ENCODE data around the gene POLA2. TPM values are rescaled to one million over a fixed set of nuclear protein-coding genes. Genes with fewer than 3 reads are reported as not detected.
A peak's percentile ranks its signal among the peaks of the same experiment; 100 is the strongest.

The POLA2 gene
- total RNA-seq, 2 experiments from 2014 or later: 47.7 to 55.2 TPM

DNA sequence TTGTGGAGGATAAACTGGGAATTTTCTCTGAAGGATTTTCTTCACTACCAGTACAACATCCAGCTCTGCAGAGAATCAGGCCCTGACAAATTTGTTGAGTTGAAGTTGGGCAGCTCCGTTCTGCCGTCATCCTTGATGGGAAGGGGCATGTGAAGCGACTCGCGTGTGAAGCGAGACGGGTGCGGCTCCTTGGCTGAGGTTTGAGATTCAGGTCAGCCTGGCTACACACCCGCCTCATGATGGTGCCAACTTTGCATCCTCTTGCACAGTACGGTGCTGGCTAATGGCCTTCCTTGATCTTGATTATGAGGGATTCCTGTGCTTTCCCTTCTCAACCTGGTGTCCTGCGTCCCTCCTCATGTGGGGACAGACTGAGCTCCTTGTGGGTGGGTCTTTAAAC lies 33.2 kb downstream of the POLA2 start:
- ChIA-PET POLR2A (no interaction called here), CTCF (interaction anchor here (0.7 to 1.9 kb wide), 6 partner anchors 8 to 68 kb away, joined by 3 to 5 read pairs (median 4); no protein-coding TSS in a partner anchor)
- no peaks in the 10 kb centered on the region for H3K27me3 Mint-ChIP-seq
- no peak overlapping the region for H3K27ac Mint-ChIP-seq
- peaks cover 55% of the 10 kb centered on the region for H3K36me3 Mint-ChIP-seq (ENCODE audit: low read depth)
- no peak for DNase-seq
- H3K4me3 Mint-ChIP-seq: no peak overlapping the region
- peaks cover 3% of the 10 kb centered on the region for H3K4me1 Mint-ChIP-seq
- no peaks in the 10 kb centered on the region for H3K9me3 Mint-ChIP-seq

DNA sequence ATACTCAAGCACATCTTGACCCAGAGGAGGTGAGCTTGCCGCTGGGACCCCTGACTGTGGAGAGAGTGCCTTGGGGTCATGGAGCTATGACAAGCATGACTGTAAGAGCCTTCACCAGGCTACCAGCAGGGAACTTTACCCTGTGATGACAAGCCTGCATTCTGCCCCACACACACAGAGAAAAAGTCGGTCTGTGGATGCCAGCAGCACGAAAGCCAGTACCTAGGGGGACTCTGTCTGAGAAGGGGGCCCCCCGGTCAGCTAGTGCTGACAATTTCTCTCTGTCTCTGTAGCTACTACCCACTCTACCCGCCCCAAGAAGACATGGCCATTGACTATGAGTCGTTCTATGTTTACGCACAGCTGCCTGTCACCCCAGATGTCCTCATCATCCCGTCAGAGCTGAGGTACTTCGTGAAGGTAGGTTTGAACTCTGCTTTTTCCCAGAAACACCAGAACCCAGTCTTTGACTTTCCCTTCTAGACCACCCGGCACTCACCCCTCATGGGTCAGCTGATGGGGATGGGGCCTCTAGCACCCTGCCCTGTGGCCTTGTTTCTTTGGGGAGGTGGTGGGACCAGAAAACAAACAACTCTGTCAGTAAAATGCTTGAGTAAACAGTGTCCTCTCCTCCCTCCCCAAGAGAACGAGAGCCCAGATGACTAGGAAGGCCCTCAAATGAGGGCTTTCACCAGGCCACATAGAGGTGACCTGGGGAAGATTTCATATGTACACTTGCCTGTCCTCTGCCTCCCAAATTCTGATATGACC lies 34.0 kb downstream of the POLA2 start:
- H3K27ac Mint-ChIP-seq: no peak overlapping the region
- no peaks in the 10 kb centered on the region for H3K27me3 Mint-ChIP-seq
- ChIA-PET POLR2A (no interaction called here), CTCF (interaction anchor here (0.6 to 1.9 kb wide), 5 partner anchors 9 to 34 kb away, joined by 3 to 5 read pairs (median 4); no protein-coding TSS in a partner anchor)
- no peak for DNase-seq
- H3K4me1 Mint-ChIP-seq: no peaks in the 10 kb centered on the region
- H3K9me3 Mint-ChIP-seq: no peaks in the 10 kb centered on the region
- H3K4me3 Mint-ChIP-seq: no peak overlapping the region
- H3K36me3 Mint-ChIP-seq (ENCODE audit: low read depth): peaks cover 53% of the 10 kb centered on the region

DNA sequence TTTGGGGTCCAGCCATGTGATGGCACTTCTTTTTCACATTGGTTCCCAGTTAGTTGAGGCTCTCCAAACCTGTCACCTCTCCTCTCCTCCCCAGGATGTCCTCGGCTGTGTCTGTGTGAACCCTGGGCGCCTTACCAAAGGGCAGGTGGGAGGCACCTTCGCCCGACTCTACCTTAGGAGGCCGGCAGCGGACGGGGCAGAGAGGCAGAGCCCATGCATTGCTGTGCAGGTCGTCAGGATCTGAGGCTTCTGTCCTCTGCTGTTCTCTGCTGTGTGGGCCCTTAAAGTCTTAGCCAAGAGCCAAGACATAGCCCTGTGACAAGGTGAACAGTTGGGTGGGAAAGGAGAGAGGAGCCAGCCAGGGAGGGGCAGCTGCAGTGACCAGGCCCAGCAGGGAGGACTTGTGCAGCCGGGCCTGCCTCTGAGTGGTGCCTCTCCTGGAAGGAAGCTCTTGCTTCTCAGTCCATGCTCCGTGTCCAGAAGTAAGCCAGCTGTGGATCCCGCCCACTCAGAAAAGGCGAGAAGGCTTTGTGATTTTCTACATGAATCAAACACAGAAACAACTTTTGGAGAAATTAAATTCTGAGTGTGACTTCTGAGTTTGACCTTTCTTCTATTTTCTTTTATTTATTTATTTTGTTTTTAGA lies 35.4 kb downstream of the POLA2 start:
- H3K4me3 Mint-ChIP-seq: no peak overlapping the region
- H3K27ac Mint-ChIP-seq: no peak overlapping the region
- H3K4me1 Mint-ChIP-seq: no peaks in the 10 kb centered on the region
- no peaks in the 10 kb centered on the region for H3K27me3 Mint-ChIP-seq
- POLR2A ChIA-PET: no interaction called here
- peaks cover 43% of the 10 kb centered on the region for H3K36me3 Mint-ChIP-seq (ENCODE audit: low read depth)
- DNase-seq: no peak
- CTCF ChIA-PET: interaction anchor here (1.1 kb wide), 2 partner anchors 22 to 285 kb away, joined by 3 read pairs; no protein-coding TSS in a partner anchor
- no peaks in the 10 kb centered on the region for H3K9me3 Mint-ChIP-seq

DNA sequence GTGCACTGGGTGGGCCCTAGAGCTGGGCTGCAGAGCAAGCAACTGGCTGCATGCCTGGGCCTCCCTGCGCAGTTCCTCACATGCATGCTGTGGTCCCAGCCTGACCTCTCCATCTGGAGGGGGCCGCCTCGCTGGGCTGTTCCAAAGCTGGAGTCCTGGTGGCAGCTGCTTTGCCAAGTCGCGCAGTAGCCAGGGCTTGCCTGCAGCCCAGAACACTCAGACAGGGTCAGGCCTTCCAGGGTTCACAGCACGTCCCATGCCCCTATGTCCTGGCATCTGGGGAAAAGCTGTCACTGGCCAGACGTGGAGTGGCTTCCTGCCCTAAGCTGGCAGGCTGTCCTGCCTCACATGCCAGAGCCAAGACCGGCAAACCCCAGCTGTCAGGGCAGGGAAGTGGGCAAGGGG lies 36.4 kb downstream of the POLA2 start:
- CTCF ChIA-PET: interaction anchor here (1.1 to 1.4 kb wide), 3 partner anchors 13 to 284 kb away, joined by 3 to 5 read pairs (median 3); no protein-coding TSS in a partner anchor
- H3K4me3 Mint-ChIP-seq: no peak overlapping the region
- POLR2A ChIA-PET: no interaction called here
- H3K4me1 Mint-ChIP-seq: no peaks in the 10 kb centered on the region
- no peaks in the 10 kb centered on the region for H3K9me3 Mint-ChIP-seq
- H3K27me3 Mint-ChIP-seq: no peaks in the 10 kb centered on the region
- no peak overlapping the region for H3K27ac Mint-ChIP-seq
- no peak for DNase-seq
- peaks cover 34% of the 10 kb centered on the region for H3K36me3 Mint-ChIP-seq (ENCODE audit: low read depth)

DNA sequence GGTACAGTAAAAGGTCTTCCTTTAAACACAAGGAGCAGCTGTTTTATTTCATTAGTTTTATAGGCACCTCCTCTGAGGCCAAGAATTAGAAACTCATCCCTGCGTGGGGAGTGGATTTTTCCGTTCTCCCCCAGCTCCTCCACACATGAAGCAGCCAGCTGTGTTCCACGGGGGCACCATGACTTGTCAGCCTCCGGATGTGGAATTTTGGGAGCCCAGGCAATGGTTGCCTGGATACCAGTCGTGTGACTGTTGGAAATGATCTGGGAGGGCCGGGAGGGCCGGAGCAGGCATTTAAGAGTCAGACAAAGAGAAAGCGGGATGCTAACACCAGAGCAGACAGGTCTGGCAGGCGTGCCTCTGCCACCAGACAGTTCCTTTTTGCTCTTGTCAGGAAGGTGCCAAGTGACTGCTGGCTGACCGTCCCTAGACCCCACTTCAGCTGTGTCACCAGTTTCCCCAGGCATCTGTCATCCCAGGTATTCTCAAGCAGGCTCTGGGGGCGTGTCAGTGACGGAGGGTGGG lies 37.0 kb downstream of the POLA2 start:
- H3K4me3 Mint-ChIP-seq: no peak overlapping the region
- peaks cover 31% of the 10 kb centered on the region for H3K36me3 Mint-ChIP-seq (ENCODE audit: low read depth)
- H3K9me3 Mint-ChIP-seq: no peaks in the 10 kb centered on the region
- no peaks in the 10 kb centered on the region for H3K4me1 Mint-ChIP-seq
- H3K27ac Mint-ChIP-seq: no peak overlapping the region
- no peak for DNase-seq
- POLR2A ChIA-PET: no interaction called here
- H3K27me3 Mint-ChIP-seq: no peaks in the 10 kb centered on the region
- CTCF ChIA-PET: interaction anchor here (1.1 to 1.4 kb wide), 2 partner anchors 12 to 24 kb away, joined by 3 to 5 read pairs; no protein-coding TSS in a partner anchor

DNA sequence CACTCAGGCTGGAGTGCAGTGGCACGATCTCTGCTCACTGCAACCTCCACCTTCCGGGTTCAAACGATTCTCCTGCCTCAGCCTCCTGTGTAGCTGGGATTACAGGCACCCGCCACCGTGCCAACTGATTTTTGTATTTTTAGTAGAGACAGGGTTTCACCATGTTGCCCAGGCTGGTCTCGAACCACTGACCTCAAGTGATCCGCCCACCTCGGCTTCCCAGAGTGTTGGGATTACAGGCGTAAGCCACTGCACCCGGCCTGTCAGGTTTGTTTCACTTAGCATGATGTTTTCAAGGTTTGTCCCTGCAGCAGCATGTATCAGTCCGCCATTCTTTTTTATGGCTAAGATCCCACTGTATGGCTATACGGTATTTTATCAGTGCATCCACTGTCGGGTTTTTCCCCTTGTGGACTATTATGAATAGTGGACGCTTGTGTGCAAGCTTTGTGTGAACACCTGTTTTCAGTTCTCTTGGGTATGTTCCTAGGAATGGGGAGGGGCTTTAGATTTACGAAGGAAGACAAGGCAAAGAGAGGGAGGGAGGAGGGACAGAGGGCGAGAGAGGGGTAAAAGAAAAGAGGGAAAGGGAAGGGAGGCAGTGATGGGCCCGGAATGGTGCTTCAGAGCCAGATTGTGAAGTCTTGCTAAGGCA lies 39.0 kb downstream of the POLA2 start:
- ChIA-PET CTCF (interaction anchor here (0.6 to 1.1 kb wide), 2 partner anchors 29 to 1088 kb away, joined by 3 to 4 read pairs; no protein-coding TSS in a partner anchor), POLR2A (no interaction called here)

DNA sequence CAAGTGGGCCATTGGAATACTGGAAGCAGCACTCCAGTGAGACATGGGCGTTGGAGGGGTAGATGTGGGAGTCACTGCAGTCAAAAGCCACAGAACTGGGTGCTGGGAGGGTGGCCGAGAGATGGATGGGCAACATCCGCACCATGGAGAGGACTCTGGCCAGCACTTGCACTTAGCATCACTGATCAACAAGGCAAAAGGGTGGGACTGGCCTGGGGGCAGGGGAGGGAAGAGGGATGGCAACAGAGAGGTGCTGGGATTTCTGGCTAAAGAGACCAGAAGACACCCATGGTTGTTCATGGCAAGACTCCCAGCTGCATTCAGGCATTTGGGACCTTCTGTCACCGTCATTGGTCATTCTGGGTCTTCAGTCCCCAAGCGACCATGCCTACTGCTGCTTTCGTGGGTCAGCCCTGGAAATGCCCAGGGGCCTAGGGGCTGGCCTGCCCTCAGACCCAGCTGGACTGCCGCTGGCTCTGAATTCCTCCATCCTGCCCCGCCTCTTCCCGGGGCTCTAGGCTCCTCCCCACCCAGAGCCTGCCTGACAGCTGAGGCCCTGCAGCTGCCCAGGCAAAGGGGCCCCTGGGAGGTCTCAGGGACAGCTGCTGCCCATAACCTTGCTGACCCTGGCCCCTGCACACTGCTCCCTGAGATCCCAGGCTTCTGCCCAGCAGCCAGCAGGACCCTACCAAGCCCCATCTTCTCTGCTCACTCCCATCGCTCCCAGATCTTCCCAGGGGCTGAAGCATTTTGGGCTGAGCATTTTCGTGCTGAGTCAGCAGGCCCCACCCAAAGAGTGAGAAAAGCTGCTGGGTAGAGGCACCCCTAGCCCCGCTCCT lies 39.9 kb downstream of the POLA2 start:
- H3K27ac Mint-ChIP-seq: no peak overlapping the region
- no peak for DNase-seq
- POLR2A ChIA-PET: no interaction called here
- peaks cover 19% of the 10 kb centered on the region for H3K36me3 Mint-ChIP-seq (ENCODE audit: low read depth)
- H3K4me3 Mint-ChIP-seq: no peak overlapping the region
- CTCF ChIA-PET: interaction anchor here (0.7 kb wide), 1 partner anchor 1015 kb away, joined by 4 read pairs; no protein-coding TSS in a partner anchor
- H3K27me3 Mint-ChIP-seq: no peaks in the 10 kb centered on the region
- no peaks in the 10 kb centered on the region for H3K4me1 Mint-ChIP-seq
- no peaks in the 10 kb centered on the region for H3K9me3 Mint-ChIP-seq

More for the DNA sequence above, 39.0 kb downstream of the POLA2 start:
- Mint-ChIP-seq H3K36me3 (ENCODE audit: low read depth) (peaks cover 23% of the 10 kb centered on the region), H3K27ac (peak overlapping the region; percentile 34), H3K4me3 (no peak overlapping the region), H3K9me3 (no peaks in the 10 kb centered on the region), H3K4me1 (no peaks in the 10 kb centered on the region), H3K27me3 (no peaks in the 10 kb centered on the region)
- DNase-seq: no peak

DNA sequence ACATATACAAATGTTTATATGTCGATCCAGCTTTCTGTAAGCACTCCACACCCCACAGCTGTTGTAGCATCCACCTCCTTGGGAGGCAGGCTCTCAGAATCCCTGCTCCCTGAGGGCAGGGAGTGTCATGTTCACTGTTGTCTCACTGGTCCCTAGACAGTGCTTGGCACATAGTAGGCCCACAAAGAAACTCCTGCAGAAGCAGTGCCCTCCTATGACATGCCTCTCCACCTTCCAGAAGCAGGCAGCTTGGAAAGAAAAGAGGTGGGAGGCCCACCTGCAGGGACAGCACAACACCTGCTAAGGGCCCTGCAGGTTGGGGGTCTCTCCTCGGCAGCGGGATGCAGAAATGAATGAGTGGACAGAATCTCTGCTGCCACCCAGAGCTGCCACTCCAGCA lies 41.8 kb downstream of the POLA2 start:
- no peak for DNase-seq

DNA sequence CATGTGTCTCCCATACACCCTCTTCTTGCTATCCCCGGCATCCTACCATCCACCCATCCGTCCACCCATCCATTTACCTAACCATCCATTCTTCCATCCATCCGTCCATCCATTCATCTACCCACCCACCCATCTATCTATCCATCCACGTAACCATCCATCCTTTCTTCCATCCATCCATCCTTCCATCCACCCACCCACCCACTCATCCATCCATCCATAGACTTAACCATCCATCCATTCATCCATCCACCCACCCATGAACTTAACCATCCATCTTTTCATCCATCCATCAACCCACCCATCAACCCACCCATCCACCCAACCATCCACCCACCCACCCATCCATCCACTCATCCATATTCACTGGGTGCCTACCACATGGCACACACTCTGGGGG lies 42.3 kb downstream of the POLA2 start:
- ChIA-PET POLR2A (no interaction called here), CTCF (interaction anchor here (0.6 kb wide), 1 partner anchor 11 kb away, joined by 4 read pairs; no protein-coding TSS in a partner anchor)
- Mint-ChIP-seq H3K9me3 (no peaks in the 10 kb centered on the region), H3K4me1 (no peaks in the 10 kb centered on the region), H3K4me3 (no peak overlapping the region), H3K27ac (no peak overlapping the region), H3K27me3 (no peaks in the 10 kb centered on the region), H3K36me3 (ENCODE audit: low read depth) (peaks cover 14% of the 10 kb centered on the region)
- DNase-seq: no peak

More for the DNA sequence above, 41.8 kb downstream of the POLA2 start:
- H3K36me3 Mint-ChIP-seq (ENCODE audit: low read depth): peaks cover 14% of the 10 kb centered on the region
- no peak overlapping the region for H3K27ac Mint-ChIP-seq
- no peaks in the 10 kb centered on the region for H3K9me3 Mint-ChIP-seq
- CTCF ChIA-PET: interaction anchor here (1.5 kb wide), 1 partner anchor 13 kb away, joined by 4 read pairs; no protein-coding TSS in a partner anchor
- H3K4me3 Mint-ChIP-seq: no peak overlapping the region
- no peaks in the 10 kb centered on the region for H3K4me1 Mint-ChIP-seq
- POLR2A ChIA-PET: no interaction called here
- no peaks in the 10 kb centered on the region for H3K27me3 Mint-ChIP-seq

DNA sequence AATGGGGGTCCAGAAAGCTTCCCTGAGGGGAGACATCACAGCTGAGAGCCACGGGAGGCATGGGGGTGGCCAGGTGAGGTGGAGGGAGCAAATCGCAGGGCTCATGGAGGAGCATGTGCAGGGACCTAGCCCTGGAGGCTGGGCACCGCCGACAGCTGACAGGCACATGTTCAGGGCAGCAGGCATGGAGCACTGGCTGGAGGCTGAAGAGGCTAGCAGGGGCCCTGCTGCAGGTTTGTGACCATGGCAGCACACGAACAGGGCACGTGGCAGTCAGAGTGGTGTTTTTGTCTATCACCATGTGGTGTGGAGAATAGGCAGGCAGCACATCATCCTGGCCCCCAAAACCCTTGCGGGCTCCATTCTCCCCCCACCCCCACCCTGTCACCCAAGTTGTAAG lies 42.9 kb downstream of the POLA2 start:
- no peak overlapping the region for H3K4me3 Mint-ChIP-seq
- POLR2A ChIA-PET: no interaction called here

DNA sequence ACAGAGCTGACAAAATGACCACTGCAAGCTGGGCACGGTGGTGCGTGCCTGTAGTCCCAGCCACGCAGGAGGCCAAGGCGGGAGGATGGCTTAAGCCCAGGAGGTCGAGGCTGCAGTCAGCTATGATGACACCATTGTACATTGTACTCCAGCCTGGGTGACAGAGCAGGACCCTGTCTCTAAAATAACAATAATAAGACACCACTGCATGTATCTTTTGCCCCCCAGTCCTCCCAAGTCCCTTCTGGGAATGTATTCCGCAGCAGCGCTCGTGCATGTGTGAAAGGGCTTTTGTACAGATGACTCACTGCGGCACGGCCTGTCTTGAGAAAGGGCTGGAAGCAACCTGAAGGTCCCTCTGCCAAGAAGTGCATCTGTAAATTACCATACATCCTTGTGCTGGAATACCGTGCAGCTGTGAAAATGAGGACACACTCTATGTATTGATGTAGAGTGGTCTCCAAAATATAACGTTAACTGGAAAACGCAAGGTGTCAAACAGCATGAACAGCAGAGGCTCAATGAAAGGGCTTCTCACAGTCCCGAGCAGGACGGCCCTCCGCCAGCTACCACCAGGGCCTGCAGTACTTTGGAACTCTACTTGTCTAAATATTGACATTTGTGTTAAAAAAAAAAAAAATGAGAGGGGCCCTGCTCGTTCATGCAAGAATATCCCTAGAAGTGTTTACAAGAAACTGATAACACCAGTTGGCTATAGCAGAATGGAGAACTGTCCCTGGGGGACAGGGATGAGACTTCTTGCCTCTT lies 43.9 kb downstream of the POLA2 start:
- Mint-ChIP-seq H3K4me1 (no peaks in the 10 kb centered on the region), H3K27me3 (no peaks in the 10 kb centered on the region), H3K9me3 (no peaks in the 10 kb centered on the region), H3K36me3 (ENCODE audit: low read depth) (peaks cover 10% of the 10 kb centered on the region), H3K27ac (no peak overlapping the region), H3K4me3 (no peak overlapping the region)
- DNase-seq: no peak
- CTCF ChIA-PET: no interaction called here
- POLR2A ChIA-PET: no interaction called here

More for the DNA sequence above, 42.9 kb downstream of the POLA2 start:
- DNase-seq: no peak
- CTCF ChIA-PET: interaction anchor here (0.6 kb wide), 1 partner anchor 11 kb away, joined by 4 read pairs; no protein-coding TSS in a partner anchor
- Mint-ChIP-seq H3K4me1 (no peaks in the 10 kb centered on the region), H3K27ac (no peak overlapping the region), H3K27me3 (no peaks in the 10 kb centered on the region), H3K36me3 (ENCODE audit: low read depth) (peaks cover 14% of the 10 kb centered on the region), H3K9me3 (no peaks in the 10 kb centered on the region)
